AG10803 (cell line): Measurements from ENCODE around the gene BORCS5.

Experiments
- DNase-seq: peaks from one replicate; pipeline ENCODE4 v3.0.0; 2010; ENCODE audit warnings: low read depth
- H3K4me3 ChIP-seq: 2 replicates; pipeline ENCODE4 v1.5.1; 2011; ENCODE audit warnings: mild to moderate bottlenecking, low read length, control low read depth
- CTCF ChIP-seq: conservative IDR thresholded peaks from 2 replicates; pipeline ENCODE4 v1.5.1; 2011; ENCODE audit warnings: mild to moderate bottlenecking, low read length, control low read depth, inconsistent platforms

Gene BORCS5

GRCh38 chr12:12436831-12437345, 80.0 kb downstream of the BORCS5 start:
- DNase-seq, result no peak
- no peak for TF ChIP-seq CTCF
- no peak overlapping the region for H3K4me3 ChIP-seq

GRCh38 chr12:12439636-12440035, 82.8 kb downstream of the BORCS5 start:
- peak; percentile 33 for DNase-seq
- H3K4me3 ChIP-seq, result no peak overlapping the region
- no peak for TF ChIP-seq CTCF

GRCh38 chr12:12440784-12441428, 84.0 kb downstream of the BORCS5 start:
- no peak for DNase-seq
- no peak for TF ChIP-seq CTCF
- no peak overlapping the region for H3K4me3 ChIP-seq

- H3K4me3 ChIP-seq, result no peak overlapping the region
- DNase-seq, result no peak
- no peak for TF ChIP-seq CTCF
These were observed 84.5 kb downstream of the BORCS5 start for GRCh38 chr12:12441429-12441807.

- no peak for DNase-seq
These were observed 85.1 kb downstream of the BORCS5 start for GRCh38 chr12:12441843-12442461.

GRCh38 chr12:12442548-12443071, 85.7 kb downstream of the BORCS5 start:
- DNase-seq, result no peak
- no peak for TF ChIP-seq CTCF
- H3K4me3 ChIP-seq, result no peak overlapping the region

More at GRCh38 chr12:12441843-12442461, 85.1 kb downstream of the BORCS5 start:
- no peak overlapping the region for H3K4me3 ChIP-seq
- no peak for TF ChIP-seq CTCF

GRCh38 chr12:12443431-12443878, 86.6 kb downstream of the BORCS5 start:
- DNase-seq, result no peak
- H3K4me3 ChIP-seq, result no peak overlapping the region
- no peak for TF ChIP-seq CTCF
